NCI-H446 (cell line): ENCODE results near the gene SLC16A10.
A peak's percentile ranks its signal among the peaks of the same experiment; 100 is the strongest.
"Not testable (repeated sequence)": the region's sequence is repeated elsewhere in the genome, so short reads cannot be mapped to it uniquely, and the experiment has no call there.

Experiments
- DNase-seq, 2 experiments: peaks; one replicate each; lab custom pipeline; 2025; lab: John Stamatoyannopoulos, UW

SLC16A10 gene

GRCh38 chr6:111185954-111186353, 98.7 kb downstream of the SLC16A10 start:
- DNase-seq = no peak

GRCh38 chr6:111187874-111188273, 100.6 kb downstream of the SLC16A10 start:
- no peak for DNase-seq

GRCh38 chr6:111189666-111190210, 102.4 kb downstream of the SLC16A10 start:
- not testable (repeated sequence) for DNase-seq

DNA sequence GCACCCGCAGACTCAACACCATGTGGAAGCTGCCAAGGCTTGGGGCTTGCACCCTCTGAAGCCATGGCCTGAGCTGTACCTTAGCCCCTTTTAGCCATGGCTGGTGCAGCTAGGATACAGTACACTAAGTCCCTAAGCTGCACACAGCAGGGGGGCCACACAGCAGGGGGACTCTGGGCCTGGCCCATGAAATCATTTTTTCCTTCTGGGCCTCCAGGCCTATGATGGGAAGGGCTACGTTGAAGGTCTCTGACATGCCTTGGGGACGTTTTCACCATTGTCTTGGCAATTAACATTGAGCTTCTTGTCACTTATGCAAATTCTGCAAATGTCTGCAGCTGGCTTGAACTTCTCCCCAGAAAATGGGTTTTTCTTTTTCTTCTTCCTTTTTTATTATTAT, 103.3 kb downstream of the SLC16A10 start:
- no peak for DNase-seq

GRCh38 chr6:111191136-111191535, 103.8 kb downstream of the SLC16A10 start:
- DNase-seq = not testable (repeated sequence)

- DNase-seq = no peak
Measured at GRCh38 chr6:111192911-111193555, 105.7 kb downstream of the SLC16A10 start.

DNA sequence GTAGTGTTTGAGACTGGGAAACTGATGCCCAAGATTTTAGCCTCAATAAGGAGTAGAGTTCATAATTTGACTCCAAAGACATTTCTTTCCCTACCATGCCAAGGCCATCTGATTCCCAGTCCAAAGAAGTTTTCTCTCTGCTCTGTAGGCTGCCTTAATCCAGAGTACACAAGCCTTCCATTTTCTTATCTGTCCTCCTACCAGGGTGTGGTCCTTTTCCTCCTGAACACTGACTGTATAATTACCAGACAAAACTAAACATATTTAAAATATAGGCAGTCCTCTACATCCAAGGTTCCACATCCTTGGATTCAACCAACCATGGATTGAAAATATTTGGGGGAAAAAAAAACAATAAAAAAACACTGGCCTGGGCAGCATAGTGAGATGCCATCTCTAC, 108.4 kb downstream of the SLC16A10 start:
- no peak for DNase-seq

GRCh38 chr6:111198841-111199240, 111.5 kb downstream of the SLC16A10 start:
- DNase-seq = no peak

GRCh38 chr6:111199935-111200334, 112.6 kb downstream of the SLC16A10 start:
- DNase-seq = no peak

DNA sequence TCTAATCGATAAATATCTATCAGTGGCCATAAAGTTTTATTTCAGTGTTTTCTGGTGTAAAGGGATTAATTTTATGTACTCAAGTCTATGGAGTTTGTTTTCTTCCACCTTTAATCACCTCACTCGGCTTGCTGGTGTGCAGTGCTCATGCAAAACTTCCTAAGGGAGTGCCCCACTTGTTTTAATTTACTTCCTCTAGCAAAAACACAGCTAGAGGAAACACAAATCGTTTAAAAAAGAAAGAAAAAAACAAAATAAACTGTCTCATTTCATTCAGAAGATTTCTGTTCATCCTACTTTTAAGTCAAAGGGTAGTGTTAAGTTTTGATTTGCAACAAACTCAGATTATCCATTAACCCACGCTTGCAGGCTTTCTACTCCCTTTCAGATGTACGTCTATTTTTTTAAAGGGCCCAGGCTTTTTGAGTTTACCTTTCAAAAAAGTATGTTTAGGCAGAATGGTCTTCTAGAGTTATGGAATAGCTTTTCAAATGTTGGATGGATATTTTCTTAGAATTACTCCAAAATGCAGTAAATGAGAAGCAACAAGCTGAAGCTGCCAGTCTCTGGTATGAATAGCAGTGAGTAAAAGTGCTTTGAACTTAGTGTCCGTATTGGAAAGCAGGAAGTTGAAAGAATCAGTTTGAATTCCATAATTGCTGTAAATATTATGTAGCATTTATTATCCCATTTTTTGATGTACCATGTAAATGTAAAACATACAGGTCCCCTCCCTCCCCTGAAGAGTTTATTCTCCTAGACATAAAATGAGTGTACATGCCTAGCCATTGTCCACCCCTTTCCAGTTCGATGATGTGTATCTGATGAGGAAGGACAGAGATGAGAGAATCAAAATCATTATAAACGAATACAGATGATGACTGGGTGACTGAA, 113.3 kb downstream of the SLC16A10 start:
- DNase-seq = no peak

- no peak for DNase-seq
Measured at GRCh38 chr6:111201244-111201554, 113.9 kb downstream of the SLC16A10 start.

GRCh38 chr6:111201764-111202163, 114.5 kb downstream of the SLC16A10 start:
- DNase-seq = no peak

GRCh38 chr6:111203539-111203938, 116.2 kb downstream of the SLC16A10 start:
- DNase-seq = not testable (repeated sequence)

DNA sequence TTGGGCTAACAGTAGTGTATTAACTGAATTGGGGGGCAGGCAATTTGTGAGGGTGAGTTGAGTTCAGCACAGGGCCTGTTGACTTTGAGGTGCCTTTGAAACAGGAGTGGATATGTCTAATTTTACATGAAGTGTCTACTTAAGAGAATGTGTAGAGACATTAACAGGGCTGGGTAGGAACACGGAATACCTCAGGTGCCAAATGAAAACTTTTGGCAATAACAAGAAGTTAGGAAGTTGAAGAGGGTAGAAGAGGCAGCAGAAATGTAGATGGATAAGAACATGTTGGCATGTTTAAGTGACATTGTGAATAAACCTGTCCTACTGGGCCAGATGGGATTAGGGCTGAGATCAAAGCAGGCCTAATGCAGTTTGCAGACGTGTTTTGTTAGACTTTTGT, 117.0 kb downstream of the SLC16A10 start:
- DNase-seq = no peak

DNA sequence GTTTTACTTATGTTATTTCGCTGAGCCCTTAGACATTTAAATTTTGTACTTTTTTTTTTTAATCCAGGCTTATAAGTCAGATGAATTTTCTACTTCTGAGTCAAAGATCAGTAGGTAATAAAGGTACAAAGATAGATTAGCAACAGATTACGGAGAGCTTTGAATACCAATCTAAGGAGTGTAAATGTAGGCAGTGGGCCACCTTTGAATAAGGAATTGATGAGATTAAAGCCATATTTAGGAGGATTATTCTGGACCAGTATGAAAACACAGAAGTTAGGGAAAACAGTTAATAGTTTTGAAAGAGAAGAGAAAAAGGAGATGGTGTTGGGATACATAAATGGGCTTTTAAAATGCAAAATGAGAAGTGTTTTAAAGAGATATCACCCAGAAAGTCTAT, 117.6 kb downstream of the SLC16A10 start:
- DNase-seq = no peak

DNA sequence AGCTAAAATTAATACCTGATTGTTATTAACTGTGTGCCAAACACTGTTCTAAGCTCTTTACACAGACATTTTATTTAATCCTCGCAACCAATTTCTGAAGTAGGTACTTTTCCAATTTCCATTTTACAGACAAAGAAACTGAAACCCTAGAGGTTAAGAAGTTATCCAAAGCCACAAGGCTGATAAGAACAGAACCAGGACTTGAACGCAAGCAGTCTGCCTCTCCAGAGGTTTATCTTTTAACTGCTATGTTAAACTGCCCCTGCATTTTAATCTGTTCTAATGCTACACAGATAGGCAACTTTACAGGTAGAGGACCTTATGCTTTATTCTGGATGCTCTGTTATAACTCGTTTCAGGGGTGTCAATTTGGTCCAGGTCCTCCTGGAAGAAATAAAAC, 118.2 kb downstream of the SLC16A10 start:
- no peak for DNase-seq

DNA sequence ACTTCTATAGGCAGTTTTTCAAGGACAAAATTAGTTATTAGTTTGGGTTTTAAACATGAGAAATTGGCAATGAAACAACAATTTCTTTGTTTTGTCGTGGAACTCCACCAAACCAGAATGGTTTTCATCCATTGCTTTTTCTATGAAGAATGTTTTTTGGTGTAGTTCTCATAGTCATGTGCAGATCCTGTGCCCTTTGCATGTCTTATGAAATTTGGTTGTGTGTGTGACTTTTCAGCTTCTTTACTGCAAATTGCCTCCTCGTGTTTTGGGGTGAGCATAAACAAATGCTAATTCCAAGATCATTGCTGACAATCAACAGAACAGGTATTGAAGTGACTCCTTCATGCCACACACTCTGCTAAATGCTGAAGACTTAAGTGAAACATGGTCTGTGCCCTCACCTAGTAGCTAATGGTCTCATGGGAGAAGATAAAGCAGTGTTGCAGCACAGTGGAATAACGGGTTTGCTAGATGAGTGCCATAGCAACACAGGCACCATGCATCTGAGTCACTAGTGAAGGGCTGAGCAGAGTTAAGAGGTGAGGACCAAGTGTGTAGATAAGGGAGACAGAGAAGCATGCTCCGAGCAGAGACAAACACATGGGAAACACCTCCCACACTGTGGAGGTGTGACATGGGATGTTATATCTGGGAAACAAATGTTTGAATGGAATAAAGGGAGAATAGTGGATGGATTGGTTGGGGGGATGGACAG, 120.0 kb downstream of the SLC16A10 start:
- DNase-seq = no peak

DNA sequence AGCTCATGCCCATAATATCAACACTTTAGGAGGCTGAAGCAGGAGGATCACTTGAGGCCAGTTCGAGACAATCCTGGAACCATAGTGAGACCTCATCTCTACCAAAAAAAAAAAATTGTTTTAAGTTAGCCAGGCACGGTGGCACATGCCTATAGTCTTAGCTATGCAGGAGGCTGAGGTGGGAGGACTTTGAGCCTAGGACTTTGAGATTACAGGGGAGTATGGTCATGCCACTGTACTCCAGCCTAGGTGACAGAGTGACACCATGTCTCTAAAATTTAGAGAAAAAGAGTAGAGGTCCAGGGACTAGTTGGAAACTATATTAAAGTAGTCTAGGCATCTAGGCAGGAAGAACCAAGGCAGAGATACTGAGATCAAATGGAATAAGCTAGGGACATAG, 121.6 kb downstream of the SLC16A10 start:
- no peak for DNase-seq

DNA sequence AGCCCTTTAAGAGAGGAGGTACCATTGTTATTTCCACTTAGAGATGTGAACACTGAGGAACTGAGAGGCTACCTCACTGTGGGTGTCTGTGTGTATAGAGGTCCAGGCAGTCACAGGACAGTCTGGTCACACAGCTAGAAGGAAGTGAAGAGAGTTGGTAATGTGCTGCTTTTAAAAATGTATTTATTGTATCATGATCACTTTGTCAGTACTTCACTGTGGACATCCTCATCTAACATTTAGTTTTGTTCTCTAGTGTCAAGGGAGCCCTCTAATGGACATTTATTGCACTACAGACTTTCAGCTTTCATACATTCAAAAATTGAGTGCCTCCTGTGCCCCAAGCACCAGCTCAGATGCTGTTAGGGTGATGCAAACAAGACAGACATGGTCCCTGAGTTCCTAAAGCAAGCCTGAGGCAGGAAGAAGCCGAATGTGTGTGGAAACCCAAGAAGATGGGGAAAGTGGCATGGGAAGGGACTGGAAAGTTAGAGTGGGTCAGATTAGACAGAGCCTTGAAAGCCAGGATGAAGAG, 123.0 kb downstream of the SLC16A10 start:
- DNase-seq = peak; percentile 45 to 68

DNA sequence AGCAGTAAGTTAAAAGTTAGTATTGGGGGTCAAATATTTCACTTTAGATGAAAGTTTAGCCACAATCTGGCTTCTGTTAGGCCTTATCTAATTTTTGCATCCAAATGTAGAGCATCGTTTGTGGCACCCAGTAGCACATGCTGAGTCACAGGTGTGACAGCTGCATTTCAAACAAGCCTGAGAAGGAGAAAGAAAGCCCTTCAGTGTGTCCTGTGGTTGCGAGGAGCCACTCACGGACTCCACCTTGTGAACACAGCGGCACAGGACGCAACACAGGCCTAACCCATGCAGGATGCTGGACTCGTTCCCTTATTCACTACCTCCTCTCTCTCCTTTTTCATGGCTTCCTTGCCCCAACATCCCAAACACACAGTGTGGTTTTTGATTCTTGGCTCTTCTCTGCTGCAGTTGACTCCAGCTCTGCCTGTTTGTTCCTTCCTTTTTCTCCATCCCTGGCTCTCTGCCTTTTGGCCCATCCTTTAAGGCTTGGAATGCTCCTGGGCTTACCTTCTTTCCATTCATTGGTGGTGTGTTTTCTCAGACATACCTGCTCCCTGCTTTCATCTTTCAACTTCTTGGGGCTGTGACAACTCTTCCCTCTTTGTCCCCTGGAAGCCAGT, 124.2 kb downstream of the SLC16A10 start:
- DNase-seq = no peak

DNA sequence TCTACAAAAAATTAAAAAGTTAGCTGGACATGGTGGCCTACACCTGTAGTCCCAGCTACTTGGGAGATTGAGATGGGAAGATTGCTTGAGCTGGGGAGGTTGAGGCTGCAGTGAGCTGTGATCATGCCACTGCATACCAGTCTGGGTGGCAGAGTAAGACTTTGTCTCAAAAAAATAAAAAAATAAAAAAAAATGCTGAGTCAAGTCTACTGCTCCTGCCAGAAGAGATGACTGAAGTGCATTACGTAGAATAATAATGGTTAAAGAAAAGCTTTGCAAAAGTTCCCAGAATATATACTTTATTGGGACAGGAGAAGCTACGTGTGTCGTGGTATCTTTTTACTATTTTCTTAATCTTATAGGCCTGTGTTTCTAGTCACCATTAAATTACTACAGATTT, 125.3 kb downstream of the SLC16A10 start:
- no peak for DNase-seq

GRCh38 chr6:111215131-111215530, 127.8 kb downstream of the SLC16A10 start:
- DNase-seq = no peak
